ENCODE measurements around the gene DYSF. TPM values are rescaled to one million over a fixed set of nuclear protein-coding genes. Genes with fewer than 3 reads are reported as not detected.

Gene DYSF
- total RNA-seq, 8 experiments from 2014 or later = 0.33 to 14.7 (median 0.83) TPM

- peak in 1 of 8 experiments; percentile 15 for ATAC-seq (replicated peaks in 6 of 8)
- H3K27ac ChIP-seq = no peak overlapping the region
- WGBS, 10 experiments = 20 to 100% (median 88%) methylated on average over 1 to 6 of the region's 21 CpGs; no CpG with 5 or more reads in 4 of the 10 experiments
- in situ Hi-C loops (cut with MboI; ENCODE audit: low pct_unique_long_range_greater_than_20kb in 2 of 9, low sequenced_read_pairs in 9 of 9, unreplicated experiment in 9 of 9) = loop anchor here in 3 of 9 experiments (25.0 kb wide), 3 partner anchors 581 to 1031 kb away; partner anchors contain the start of gene CYP26B1 (in 1 of the 3)
- peaks cover 13 to 30% of the 10 kb centered on the region in 2 donors for H3K4me1 ChIP-seq (replicated peaks in 1 of 2)
- H3K4me3 ChIP-seq = no peak overlapping the region
Observed at GRCh38 chr2:71555798-71556454, 102.6 kb downstream of the DYSF start.

- peak in 3 of 8 experiments; percentile 34 to 75 (median 58) for ATAC-seq (replicated peaks in 6 of 8)
- Histone ChIP-seq H3K27ac (no peak overlapping the region), H3K4me3 (no peak overlapping the region), H3K4me1 (replicated peaks in 1 of 2) (peaks cover 13 to 33% of the 10 kb centered on the region in 2 donors)
- 0 to 100% (median 67%) methylated on average over 1 to 5 of the region's 5 CpGs; no CpG with 5 or more reads in 2 of the 10 experiments for WGBS, 10 experiments
- in situ Hi-C loops (cut with MboI; ENCODE audit: low pct_unique_long_range_greater_than_20kb in 2 of 9, low sequenced_read_pairs in 9 of 9, unreplicated experiment in 9 of 9) = loop anchor here in 3 of 9 experiments (25.0 kb wide), 3 partner anchors 581 to 1031 kb away; partner anchors contain the start of gene CYP26B1 (in 1 of the 3)
Observed at GRCh38 chr2:71556692-71557250, 103.4 kb downstream of the DYSF start.

GRCh38 chr2:71557321-71557720 lies 104.0 kb downstream of the DYSF start:
- in situ Hi-C loops (cut with MboI; ENCODE audit: low pct_unique_long_range_greater_than_20kb in 2 of 9, low sequenced_read_pairs in 9 of 9, unreplicated experiment in 9 of 9) = loop anchor here in 3 of 9 experiments (25.0 kb wide), 3 partner anchors 580 to 1030 kb away; partner anchors contain the start of gene CYP26B1 (in 1 of the 3)
- Histone ChIP-seq H3K4me1 (replicated peaks in 1 of 2) (peaks cover 15 to 35% of the 10 kb centered on the region in 2 donors), H3K4me3 (no peak overlapping the region), H3K27ac (no peak overlapping the region)
- no peak for ATAC-seq (replicated peaks in 6 of 8)
- 80 to 100% (median 94%) methylated on average over 3 to 5 of the region's 6 CpGs; no CpG with 5 or more reads in 7 of the 10 experiments for WGBS, 10 experiments

- Histone ChIP-seq H3K4me1 (replicated peaks in 1 of 2) (peaks cover 20 to 36% of the 10 kb centered on the region in 2 donors), H3K4me3 (no peak overlapping the region), H3K27ac (no peak overlapping the region)
- in situ Hi-C loops (cut with MboI; ENCODE audit: low pct_unique_long_range_greater_than_20kb in 2 of 9, low sequenced_read_pairs in 9 of 9, unreplicated experiment in 9 of 9) = loop anchor here in 3 of 9 experiments (25.0 kb wide), 3 partner anchors 579 to 1029 kb away; partner anchors contain the start of gene CYP26B1 (in 1 of the 3)
- 40 to 100% (median 90%) methylated on average over 1 to 3 of the region's 10 CpGs; no CpG with 5 or more reads in 3 of the 10 experiments for WGBS, 10 experiments
- peak in 5 of 8 experiments; percentile 5 to 81 (median 47) for ATAC-seq (replicated peaks in 6 of 8)
Observed at GRCh38 chr2:71558300-71559051, 105.1 kb downstream of the DYSF start.

- Histone ChIP-seq H3K27ac (peak overlapping the region in 1 of 2 donors; percentile 18), H3K4me3 (no peak overlapping the region), H3K4me1 (replicated peaks in 1 of 2) (peaks cover 20 to 36% of the 10 kb centered on the region in 2 donors)
- in situ Hi-C loops (cut with MboI; ENCODE audit: low pct_unique_long_range_greater_than_20kb in 2 of 9, low sequenced_read_pairs in 9 of 9, unreplicated experiment in 9 of 9) = loop anchor here in 3 of 9 experiments (25.0 kb wide), 3 partner anchors 578 to 1028 kb away; partner anchors contain the start of gene CYP26B1 (in 1 of the 3)
- peak in 5 of 8 experiments; percentile 3 to 78 (median 45) for ATAC-seq (replicated peaks in 6 of 8)
- WGBS, 10 experiments = 60 to 100% (median 92%) methylated on average over 1 to 10 of the region's 15 CpGs; no CpG with 5 or more reads in 2 of the 10 experiments
Observed at GRCh38 chr2:71559080-71559827, 105.9 kb downstream of the DYSF start.

- peaks cover 20 to 36% of the 10 kb centered on the region in 2 donors for H3K4me1 ChIP-seq (replicated peaks in 1 of 2)
- ATAC-seq (replicated peaks in 6 of 8) = peak in 2 of 8 experiments; percentile 30 to 42
- H3K4me3 ChIP-seq = no peak overlapping the region
- in situ Hi-C loops (cut with MboI; ENCODE audit: low pct_unique_long_range_greater_than_20kb in 2 of 9, low sequenced_read_pairs in 9 of 9, unreplicated experiment in 9 of 9) = loop anchor here in 3 of 9 experiments (25.0 kb wide), 3 partner anchors 577 to 1027 kb away; partner anchors contain the start of gene CYP26B1 (in 1 of the 3)
- 60 to 100% (median 75%) methylated on average over 1 to 6 of the region's 31 CpGs; no CpG with 5 or more reads in 4 of the 10 experiments for WGBS, 10 experiments
- H3K27ac ChIP-seq = peak overlapping the region in 1 of 2 donors; percentile 18
Observed at GRCh38 chr2:71559828-71560637, 106.7 kb downstream of the DYSF start.

- ATAC-seq (replicated peaks in 6 of 8) = peak in 5 of 8 experiments; percentile 18 to 76 (median 66)
- H3K4me1 ChIP-seq (replicated peaks in 1 of 2) = peaks cover 20 to 36% of the 10 kb centered on the region in 2 donors
- in situ Hi-C loops (cut with MboI; ENCODE audit: low pct_unique_long_range_greater_than_20kb in 2 of 9, low sequenced_read_pairs in 9 of 9, unreplicated experiment in 9 of 9) = loop anchor here in 3 of 9 experiments (25.0 kb wide), 3 partner anchors 577 to 1027 kb away; partner anchors contain the start of gene CYP26B1 (in 1 of the 3)
- H3K27ac ChIP-seq = peak overlapping the region; percentile 18 to 22
- 100% methylated on average over 1 of the region's 20 CpGs; no CpG with 5 or more reads in 9 of the 10 experiments for WGBS, 10 experiments
- no peak overlapping the region for H3K4me3 ChIP-seq
Observed at GRCh38 chr2:71560638-71561011, 107.3 kb downstream of the DYSF start.

GRCh38 chr2:71561441-71562267 lies 108.3 kb downstream of the DYSF start:
- Histone ChIP-seq H3K4me3 (no peak overlapping the region), H3K27ac (no peak overlapping the region), H3K4me1 (replicated peaks in 1 of 2) (peaks cover 18 to 31% of the 10 kb centered on the region in 2 donors)
- in situ Hi-C loops (cut with MboI; ENCODE audit: low pct_unique_long_range_greater_than_20kb in 2 of 9, low sequenced_read_pairs in 9 of 9, unreplicated experiment in 9 of 9) = loop anchor here in 3 of 9 experiments (25.0 kb wide), 3 partner anchors 576 to 1026 kb away; partner anchors contain the start of gene CYP26B1 (in 1 of the 3)
- no peak for ATAC-seq (replicated peaks in 6 of 8)
- whole genome bisulfite sequencing, 10 experiments = 79 to 100% (median 86%) methylated on average over 1 to 5 of the region's 15 CpGs; no CpG with 5 or more reads in 5 of the 10 experiments

- H3K4me1 ChIP-seq (replicated peaks in 1 of 2) = peaks cover 18 to 31% of the 10 kb centered on the region in 2 donors
- no peak overlapping the region for H3K4me3 ChIP-seq
- in situ Hi-C loops (cut with MboI; ENCODE audit: low pct_unique_long_range_greater_than_20kb in 2 of 9, low sequenced_read_pairs in 9 of 9, unreplicated experiment in 9 of 9) = loop anchor here in 3 of 9 experiments (25.0 kb wide), 3 partner anchors 575 to 1025 kb away; partner anchors contain the start of gene CYP26B1 (in 1 of the 3)
- ATAC-seq (replicated peaks in 6 of 8) = peak in 5 of 8 experiments; percentile 24 to 62 (median 50)
- 60 to 88% (median 83%) methylated on average over 1 to 2 of the region's 7 CpGs; no CpG with 5 or more reads in 7 of the 10 experiments for WGBS, 10 experiments
- peak overlapping the region in 1 of 2 donors; percentile 44 for H3K27ac ChIP-seq
Observed at GRCh38 chr2:71562518-71562917, 109.2 kb downstream of the DYSF start.

GRCh38 chr2:71563872-71564271 lies 110.5 kb downstream of the DYSF start:
- H3K4me3 ChIP-seq = no peak overlapping the region
- peak in 2 of 8 experiments; percentile 80 to 84 for ATAC-seq (replicated peaks in 6 of 8)
- in situ Hi-C loops (cut with MboI; ENCODE audit: low pct_unique_long_range_greater_than_20kb in 2 of 9, low sequenced_read_pairs in 9 of 9, unreplicated experiment in 9 of 9) = loop anchor here in 3 of 9 experiments (25.0 kb wide), 3 partner anchors 573 to 1023 kb away; partner anchors contain the start of gene CYP26B1 (in 1 of the 3)
- no peak overlapping the region for H3K27ac ChIP-seq
- H3K4me1 ChIP-seq (replicated peaks in 1 of 2) = peaks cover 17 to 25% of the 10 kb centered on the region in 2 donors
- WGBS, 10 experiments = 8 to 91% (median 63%) methylated on average over 2 to 7 of the region's 11 CpGs; no CpG with 5 or more reads in 6 of the 10 experiments

All from motor neuron (in vitro differentiated cells).